ENCODE results near the gene CBLIF.

DNA sequence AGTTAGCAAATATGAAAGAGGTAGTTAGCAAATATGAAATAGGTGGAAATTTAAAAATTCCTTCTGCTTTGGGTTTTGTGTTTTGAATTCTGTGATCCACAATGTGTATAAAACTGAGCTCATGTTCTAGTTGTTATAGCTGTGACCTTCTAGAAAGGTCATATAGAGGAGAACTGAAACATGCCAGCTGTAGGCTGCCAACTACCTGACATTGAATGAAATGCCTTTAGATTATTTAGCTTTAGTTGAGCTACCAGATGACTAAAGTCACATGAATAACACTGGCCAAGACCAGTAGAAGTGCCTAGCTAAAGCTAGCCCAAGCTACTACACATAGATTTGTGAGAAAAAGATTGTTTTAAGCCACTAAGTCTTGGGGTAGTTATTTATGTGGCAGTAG, 26.8 kb upstream of the CBLIF start:
- TF ChIP-seq POLR2A (IDR thresholded peaks at IDR 0.05) (no peak), CTCF (IDR thresholded peaks at IDR 0.05) (no peak)
